ENCODE data around the gene CCDC112.

DNA sequence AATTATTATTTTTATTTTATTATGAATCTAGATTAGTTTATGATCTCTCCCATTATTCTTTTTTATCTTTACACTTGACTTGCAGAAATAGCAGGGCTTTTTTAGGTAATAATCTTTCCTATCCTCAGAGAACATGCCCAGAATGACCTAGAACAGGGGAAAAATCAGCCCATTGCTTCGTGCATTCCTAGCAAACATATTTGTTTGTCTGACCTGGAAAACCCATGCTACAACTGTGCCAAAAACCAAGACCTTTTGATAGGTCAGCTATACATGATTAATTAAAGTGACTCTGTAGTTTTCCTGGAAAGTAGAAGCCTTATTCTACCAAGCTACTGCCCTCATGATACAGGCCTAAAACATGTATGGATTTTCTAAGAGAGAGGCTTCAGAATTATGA is 24.1 kb upstream of the CCDC112 start:
- TF ChIP-seq, protein P1, sequence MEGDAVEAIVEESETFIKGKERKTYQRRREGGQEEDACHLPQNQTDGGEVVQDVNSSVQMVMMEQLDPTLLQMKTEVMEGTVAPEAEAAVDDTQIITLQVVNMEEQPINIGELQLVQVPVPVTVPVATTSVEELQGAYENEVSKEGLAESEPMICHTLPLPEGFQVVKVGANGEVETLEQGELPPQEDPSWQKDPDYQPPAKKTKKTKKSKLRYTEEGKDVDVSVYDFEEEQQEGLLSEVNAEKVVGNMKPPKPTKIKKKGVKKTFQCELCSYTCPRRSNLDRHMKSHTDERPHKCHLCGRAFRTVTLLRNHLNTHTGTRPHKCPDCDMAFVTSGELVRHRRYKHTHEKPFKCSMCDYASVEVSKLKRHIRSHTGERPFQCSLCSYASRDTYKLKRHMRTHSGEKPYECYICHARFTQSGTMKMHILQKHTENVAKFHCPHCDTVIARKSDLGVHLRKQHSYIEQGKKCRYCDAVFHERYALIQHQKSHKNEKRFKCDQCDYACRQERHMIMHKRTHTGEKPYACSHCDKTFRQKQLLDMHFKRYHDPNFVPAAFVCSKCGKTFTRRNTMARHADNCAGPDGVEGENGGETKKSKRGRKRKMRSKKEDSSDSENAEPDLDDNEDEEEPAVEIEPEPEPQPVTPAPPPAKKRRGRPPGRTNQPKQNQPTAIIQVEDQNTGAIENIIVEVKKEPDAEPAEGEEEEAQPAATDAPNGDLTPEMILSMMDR (conservative IDR thresholded peaks at IDR 0.05) = no peak
- no peak for TF ChIP-seq EZH2 (IDR thresholded peaks at IDR 0.05; ENCODE audit: low read depth)

All from PC-9 (cell line).